GM21526 (cell line): ENCODE data around the gene HPCA.

Source experiments
- ATAC-seq: cut with Tn5 transposase; IDR thresholded peaks from one replicate; pipeline ENCODE4 v1.9.1; 2021; ENCODE audit warnings: moderate library complexity; ENCODE audit not compliant: unreplicated experiment, low FRiP score

The HPCA gene

DNA sequence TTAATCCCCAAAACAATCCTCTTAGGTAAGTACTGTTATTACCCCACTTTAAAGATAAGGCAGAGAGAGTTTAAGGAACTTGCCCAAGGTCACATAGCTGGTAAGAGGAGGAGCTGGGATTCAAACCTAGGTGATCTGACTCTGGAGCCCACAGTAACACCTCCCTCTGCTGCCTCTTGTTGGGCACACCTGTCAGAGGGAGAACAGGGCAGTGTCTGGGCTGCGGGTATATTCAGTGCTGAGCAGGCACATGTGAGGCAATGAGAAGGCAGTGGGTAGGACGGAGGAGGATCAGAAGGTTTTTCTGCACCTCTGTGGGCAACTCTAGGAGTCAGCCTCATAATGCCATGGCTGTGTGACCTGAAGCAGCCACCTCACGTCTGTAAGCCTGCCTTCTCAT, 1.8 kb downstream of the HPCA start:
- no peak for ATAC-seq

DNA sequence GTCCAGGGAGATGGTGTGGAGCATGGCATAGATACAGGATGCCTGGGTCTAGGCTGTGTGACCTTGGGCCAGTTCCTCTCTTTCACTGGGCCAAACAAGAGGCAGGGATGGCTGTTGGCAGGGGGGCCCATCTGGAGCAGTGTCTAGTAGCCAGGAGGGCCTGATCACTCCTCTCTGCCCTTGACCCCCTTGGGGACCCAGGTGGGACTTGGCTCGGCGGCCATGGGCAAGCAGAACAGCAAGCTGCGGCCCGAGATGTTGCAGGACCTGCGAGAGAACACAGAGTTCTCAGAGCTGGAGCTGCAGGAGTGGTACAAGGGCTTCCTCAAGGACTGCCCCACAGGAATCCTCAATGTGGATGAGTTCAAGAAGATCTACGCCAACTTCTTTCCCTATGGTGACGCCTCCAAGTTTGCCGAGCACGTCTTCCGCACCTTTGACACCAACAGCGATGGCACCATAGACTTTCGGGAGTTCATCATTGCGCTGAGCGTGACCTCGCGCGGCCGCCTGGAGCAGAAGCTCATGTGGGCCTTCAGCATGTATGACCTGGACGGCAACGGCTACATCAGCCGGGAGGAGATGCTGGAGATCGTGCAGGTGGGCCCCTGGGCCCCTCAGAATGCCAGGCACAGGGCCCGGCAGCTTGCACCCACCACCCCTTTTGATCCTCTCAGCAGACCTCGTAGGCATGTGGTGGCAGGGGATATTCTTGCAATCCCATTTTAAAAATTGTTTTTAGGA, 2.6 kb downstream of the HPCA start:
- no peak for ATAC-seq

DNA sequence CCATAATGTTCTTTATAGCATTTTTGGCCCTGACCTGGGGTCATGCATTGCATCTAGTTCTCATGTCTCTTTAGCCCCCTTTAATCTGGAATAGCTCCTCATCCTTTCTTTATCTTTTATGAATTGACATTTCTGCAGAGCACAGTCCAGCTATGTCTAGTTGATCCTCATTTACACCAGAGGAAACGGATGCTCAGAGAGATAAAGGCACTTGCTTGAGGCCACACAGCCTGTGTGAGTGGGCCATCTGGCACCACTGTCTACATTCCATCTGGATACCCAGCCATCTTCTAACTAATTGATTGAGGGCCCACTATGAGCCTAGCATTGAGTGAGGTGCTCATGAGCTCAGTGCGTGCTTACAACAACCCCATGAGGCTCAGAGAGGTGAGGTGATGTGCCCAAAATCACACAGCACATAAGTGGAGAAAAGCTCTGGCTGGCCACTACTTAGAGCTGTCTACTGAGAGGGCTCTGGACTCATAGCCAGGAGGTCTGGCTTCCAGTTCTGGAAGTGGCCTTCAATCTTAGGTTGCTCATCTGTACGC, 3.5 kb downstream of the HPCA start:
- ATAC-seq: no peak

DNA sequence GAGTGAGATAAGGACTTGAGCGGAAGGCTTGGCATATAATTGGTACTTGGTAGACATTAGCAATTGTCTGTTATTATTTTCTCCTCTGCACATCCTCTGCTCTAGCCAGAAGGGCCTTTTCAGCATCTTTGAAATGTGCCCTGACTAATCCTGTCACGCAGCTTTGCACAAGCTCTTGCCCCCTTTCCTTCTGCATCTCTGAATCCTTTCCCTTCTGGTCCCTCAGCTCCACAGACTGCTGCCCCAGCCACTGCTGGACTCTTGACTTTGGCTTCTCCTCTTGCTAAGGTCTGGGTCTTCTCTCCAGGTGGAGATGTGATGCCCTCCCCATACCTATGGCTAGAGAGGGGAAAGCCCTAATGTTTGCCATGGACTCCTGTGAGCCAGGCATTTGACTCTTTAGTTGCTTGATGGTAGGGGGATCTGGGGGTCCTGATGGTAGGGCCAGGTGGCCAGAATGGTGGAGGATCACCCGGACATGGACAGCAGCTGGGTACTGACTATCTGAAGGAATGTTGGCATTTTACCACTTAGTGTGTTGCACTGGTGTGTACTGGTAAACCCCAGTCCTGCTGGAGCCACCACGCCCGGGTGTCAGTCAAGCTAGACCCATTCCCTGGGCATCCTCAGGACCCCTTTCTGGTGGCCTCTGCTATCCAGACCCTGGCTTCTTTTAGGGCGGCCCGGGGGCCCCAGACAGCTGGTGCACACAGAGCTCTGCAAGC, 4.4 kb downstream of the HPCA start:
- no peak for ATAC-seq

DNA sequence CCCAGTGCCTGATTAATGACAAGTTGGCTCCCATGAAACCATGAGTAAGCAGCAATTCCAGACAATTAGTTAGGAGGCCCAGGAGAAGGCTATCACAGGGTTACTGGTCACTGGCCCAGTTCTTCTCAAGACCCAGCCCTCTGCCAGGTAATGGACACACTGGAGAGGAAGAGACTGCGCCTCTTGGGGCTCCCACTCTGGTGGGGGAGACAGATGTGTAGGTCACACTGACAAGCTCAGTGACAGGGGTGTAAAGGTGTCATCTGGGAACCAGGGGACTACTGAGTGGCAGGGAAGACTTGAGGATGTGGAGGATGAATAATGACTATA, 4.9 kb downstream of the HPCA start:
- no peak for ATAC-seq

DNA sequence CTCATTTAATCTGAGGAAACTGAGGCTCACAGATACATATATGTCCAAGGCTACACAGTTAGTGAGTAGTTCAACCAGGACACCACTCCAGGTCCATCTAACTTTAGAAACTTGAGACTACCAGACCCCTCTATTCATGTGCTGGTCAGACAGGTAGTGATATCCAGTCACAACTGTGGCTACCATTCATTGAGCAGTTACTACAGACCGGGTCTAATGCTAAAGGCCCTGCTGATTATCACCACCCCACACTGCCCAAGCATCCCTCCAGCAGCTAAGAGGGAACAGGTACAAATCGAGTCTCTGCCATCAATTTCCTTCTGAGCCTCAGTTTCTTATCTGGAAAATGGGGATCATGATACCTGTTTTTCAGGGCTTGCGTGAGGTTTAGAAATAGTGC, 5.3 kb downstream of the HPCA start:
- ATAC-seq: no peak

DNA sequence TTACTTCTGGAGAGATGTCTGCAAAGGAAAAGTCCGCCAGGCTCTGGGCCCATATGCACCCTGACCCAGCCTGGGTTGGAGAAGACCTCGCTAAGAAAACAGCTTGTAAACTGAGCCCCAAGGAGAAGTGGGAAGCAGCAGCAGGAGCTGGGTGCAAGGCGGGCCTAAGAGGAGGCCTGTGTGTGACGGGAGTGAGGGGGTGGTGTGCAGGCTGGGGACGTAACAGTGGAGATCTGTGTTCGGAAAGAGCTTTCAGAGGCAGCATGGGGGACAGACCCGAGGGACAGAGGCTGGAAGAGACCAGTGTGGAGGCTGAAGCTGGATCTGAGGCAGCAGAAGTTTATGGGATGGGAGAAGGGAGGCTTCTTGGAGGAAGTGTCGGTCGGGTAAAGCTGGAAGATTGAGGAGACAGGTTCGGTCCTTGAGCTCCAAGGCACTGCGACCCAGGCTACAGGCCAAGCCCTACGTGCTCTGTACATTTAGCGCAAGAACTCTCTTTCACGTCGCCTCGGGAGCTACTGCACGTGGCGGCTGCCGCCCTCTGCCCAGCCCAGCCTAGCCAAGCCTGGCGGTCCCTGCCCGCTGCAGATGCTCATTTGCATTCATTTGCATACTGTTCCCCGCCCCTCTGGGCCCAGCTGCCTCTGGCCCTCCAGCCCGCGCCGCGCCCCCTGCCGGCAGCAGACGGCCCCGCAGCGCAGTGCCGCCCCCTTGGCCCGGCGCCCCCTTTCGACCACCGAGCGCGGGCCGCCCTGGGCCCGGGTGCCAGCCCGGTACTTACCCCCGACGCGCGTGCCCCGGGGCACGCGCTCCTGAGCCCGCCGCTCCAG, 6.3 kb downstream of the HPCA start:
- ATAC-seq: no peak

DNA sequence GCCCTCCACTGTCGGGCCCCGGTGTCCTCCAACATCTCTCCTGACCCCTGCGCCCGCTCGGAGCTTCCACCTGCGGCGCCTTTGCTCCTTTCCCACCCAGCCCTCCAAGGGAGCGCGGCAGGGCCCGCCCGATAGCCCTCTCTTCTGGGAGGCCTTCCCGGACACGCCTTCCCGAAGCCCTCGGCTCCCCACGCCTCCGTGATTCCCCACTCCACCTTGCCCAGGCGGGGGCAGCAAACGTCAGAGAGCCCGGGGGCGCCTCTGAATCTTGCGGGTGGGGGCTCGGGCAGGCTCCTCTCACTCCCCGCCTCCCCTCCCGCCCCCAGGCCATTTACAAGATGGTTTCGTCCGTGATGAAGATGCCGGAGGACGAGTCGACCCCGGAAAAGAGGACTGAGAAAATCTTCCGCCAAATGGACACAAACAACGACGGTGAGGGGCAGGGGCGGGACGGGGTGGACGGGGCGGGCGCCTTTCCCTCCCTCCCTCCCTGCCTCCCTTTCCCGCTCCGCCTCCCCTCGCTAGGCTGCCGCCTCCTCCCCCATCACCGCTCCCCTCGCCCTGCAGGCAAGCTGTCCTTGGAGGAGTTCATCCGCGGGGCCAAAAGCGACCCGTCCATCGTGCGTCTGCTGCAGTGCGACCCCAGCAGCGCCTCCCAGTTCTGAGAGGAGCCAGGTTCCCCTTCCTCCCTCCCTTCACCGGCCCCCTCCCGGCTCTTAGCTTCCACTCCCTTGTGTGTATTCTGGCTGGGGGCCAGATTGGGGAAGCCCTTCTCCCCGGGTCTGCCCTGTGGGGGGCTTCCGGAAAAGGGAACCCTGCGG, 7.1 kb downstream of the HPCA start:
- no peak for ATAC-seq

DNA sequence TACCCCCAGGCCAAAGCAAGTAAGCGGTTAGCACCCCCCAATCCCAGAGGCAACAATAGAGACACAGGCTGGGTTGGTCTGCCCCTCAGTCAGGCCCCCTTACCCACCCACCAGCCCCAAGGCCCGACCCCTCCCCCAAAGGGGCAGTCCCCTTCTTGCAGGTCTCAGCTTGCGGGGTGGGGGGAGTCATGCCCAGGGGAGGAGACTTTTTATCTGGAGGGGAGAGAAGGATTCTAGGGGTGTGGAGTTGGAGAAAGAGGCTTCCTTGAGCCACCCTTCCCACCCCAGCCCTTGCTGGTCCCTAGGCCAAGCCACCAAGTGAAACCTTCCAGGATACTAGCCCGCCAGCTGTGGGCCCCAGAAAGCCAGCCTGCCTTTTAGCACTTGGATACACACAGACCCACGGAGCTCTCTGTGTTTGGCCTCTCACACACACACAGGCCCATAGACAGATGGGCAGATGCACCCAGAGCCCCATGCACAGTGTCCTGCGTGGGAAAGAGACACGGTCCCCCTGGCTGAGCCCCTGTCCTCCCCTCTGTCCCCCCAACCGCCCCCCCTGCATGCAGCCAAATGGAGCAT, 7.8 kb downstream of the HPCA start:
- ATAC-seq: no peak

DNA sequence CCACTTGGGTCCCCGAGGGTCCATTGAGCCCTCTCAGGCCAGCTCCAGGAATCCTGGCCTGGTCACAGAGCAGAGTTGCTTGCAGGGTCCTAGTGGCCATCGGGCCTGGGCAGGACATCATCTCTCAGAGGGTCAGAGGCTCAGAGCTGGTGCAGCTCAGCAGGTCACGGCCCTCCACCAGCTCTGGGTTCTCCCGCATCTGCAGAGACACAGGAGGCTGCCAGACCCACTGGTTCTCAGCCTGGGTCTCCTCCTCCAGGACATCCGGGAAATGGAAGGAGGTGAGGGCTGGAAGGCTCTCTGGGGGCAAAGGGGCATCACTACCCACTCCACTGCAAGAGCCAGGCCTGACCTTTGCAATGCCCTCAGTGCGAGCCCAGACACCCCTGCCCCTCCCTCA, 8.4 kb downstream of the HPCA start:
- ATAC-seq: no peak

DNA sequence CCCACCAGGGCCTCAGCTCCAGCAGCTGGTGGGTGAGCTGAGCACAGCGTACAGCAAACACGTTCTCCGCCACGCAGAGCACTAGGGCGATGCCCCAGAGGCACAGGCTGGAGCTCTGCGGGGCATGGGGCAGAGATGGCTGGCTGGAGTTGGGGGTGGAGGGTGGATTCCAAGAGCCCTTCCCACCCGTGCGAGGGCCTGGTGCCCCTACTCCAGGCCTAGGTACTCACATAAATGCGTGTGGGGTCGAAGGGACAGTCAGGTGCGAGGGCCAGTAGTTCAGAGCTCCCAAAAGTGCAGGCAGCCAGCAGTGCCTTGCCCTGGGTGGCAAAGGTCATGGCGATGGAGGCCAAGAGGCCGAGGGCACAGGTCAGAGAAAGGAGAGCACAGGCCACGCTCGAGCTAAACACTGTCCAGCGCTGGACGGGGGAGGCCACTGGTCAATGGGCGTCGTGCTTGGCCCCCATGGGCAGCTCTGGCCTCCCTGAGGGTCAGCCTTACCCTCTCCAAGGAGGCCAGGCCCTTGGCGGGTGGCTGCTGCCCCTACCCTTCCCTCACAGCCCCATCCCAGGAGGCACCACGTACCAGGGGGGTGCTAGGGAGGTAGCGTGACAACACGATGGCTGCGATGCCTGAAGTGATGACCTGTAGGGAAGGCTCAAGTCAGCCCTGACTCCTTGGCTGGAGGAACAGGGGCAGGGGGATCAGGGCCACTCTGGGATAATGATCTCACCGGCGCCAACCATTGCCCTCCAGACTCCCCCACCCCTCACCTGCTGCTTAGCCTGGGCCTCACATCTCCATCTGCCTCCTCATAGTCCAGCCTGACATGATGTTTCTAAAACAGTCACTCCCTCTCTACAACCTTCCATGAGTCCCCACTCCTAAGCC, 9.3 kb downstream of the HPCA start:
- ATAC-seq: no peak

DNA sequence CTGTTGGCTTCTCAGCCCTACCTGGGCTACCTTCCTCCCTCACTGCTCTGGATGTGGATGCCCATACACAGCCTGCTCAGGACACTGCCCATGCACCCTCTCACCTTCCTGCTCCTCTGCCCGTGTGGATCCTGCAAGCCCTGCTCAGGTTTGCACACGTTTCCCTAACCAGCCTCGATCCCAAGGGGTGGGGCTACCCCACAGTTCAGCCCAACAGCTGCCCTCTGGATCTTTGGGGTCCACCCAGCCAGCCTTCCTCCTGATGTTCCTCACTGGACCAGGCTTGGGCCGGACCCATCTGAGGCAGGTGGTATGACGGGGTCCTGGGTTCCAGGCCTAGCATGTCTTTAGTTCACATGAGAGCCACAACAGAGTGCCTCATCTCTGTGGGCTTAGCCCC, 10.2 kb downstream of the HPCA start:
- ATAC-seq: no peak

DNA sequence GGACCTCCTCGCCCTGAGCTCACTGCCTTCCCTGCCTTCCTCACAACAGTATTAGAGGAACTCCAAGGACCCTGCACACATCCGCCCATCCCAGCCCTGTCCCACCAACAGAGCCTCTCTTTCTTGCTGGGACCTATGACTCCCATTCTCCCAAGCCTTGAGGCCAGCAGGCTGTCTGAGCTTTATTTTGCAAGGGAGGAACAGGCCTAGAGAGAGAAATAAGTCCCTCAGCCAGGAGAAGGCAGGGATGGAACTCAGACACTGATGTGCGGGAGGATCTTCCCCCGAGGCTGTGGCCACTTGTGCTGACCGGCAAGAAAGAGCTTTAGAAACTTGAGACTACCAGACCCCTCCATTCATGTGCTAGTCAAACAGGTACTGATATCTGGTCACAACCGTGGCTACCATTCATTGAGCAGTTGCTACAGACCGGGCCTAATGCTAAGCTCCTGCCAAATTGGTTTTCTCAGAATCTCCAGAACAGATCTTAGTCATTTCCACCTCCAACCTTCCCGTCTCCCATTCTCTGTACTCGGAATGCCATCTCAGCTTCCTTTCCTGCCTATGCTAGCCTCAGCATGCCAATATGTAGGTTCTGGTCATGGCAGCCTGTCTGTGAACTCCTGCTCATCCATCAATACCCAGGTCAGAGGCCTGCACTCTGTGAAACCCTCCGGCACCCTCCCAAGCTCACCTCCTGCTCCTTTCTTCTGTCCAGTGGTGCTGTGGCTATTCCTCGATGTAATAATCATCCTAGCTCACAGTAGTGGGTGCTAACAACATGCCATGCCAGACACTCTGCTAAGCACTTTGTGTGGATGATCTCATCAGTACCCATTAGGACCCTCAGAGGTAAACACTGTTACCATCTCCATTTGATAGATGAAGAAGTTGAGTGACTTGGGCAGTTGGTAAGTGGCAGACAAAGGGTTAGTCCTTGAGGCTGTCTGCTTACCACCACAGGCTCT, 11.1 kb downstream of the HPCA start:
- ATAC-seq: no peak

DNA sequence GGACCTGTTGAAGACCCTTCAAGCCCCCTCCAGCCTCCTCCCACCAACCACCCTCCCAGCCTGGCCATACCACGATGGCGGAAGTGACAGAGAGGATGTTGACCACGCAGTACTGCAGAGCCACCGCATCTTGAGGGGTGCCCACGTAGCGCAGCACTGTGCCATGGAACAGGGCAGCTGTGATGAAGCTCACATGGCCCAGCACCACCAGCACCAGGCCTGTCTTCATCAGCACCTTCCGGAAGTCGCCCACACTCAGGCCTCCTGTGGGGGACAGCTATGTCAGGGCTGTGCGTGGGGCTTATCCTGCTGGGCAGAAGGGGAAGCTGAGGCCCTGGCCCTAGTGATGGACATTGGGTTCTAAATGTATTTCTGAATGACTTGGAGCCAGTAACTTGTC, 11.8 kb downstream of the HPCA start:
- no peak for ATAC-seq

DNA sequence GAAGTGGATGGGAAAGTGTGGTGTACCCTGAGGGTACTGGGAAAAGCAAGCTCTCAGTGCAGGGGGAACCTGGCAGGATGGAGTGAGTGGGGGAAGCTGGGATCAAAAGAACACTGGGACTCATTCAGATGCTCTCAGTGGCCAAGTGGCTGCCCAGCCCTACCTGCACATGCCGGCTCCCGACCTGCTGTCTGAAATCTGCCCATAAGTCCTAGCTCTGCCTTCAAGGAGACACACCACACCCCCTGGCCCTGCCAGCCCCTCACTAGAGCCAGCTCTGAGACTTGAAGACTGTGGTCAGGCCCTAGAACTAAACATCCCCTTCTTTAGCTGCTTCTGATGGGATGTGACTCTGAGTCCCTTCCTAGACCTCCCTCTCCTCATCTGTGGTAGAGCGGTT, 12.7 kb downstream of the HPCA start:
- ATAC-seq: no peak

DNA sequence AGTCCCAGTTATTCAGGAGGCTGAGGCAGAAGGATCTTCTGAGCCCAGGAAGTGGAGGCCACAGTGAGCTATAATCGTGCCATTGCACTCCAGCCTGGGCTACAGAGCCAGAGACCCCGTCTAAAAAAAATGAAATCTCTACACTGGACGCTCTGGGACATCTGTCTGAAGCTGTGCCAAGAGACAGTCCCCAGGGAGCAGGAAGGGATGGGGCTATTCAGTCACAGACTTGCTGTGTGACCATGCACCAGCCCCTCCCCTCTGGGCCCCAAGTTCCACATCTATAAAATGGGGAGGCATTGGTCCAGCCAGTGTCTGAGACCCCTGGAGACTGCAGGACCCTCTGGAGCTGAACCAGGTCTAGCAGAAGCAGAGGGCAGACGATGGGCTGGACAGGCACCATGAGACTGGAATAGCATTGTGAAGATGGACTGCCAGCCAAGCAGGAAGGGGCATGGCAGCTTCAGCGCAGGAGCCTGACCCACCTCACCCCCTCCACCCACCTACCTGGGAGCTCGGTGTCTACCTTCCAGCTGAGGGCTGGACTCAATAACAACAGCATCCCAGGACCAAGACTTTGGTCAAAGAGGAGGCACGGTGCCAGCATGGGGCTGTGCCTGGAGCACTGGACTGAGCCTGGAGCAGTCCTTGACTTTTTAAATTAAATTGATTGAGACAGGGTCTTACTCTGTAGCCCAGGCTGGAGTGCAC, 13.4 kb downstream of the HPCA start:
- no peak for ATAC-seq

DNA sequence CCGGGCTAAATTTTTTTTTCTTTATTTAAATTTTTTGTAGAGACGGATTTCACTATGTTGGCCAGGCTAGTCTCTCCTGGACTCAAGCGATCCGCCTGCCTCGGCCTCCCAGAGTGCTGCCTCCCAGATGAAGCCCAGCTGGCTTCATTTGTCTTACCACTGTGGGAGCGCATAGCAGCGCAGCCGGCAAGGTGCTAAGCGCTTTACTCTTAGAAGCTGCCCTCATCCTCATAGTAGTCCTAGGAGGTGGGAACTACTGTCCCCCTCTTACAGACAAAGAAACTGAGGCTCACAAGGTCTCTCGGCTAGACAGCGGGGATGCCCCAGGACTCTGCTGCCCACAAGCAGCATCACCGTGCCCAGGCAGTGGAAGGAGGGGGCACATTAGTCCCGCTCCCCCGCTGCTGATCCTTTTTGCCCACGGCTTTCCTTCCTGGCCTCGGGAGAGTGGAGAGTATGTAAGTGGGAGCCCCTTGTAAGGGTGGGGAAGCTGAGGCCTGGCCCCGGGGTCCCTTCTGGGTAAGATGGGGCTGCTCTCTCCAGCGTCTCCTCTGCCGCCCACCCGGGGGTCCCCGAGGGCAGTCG, 14.2 kb downstream of the HPCA start:
- ATAC-seq: no peak
